ENCODE results near the gene PDLIM1. TPM values are rescaled to one million over a fixed set of nuclear protein-coding genes. Genes with fewer than 3 reads are reported as not detected.

PDLIM1 gene
- total and polyA plus RNA-seq, 10 of the 15 experiments (the other 5 are each of a cell fraction or from before 2014, with no cell fraction given): 95.7 to 714 (median 309) TPM

DNA sequence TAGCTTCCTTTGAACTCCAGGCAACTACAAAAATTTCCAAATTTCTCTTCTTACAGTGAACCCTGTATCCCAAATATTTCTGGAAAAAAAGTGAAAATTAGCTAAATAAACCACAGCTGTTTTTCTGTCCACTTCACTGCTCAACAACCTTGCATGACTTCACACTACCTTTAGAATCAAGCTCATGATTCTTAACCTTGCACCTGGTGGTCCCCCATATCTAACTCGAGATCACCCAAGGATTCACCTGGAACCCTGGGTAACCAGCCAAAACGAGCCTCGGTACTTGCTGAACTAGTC is 47.5 kb downstream of the PDLIM1 start (continued):
- no peak for TF ChIP-seq ELK1 (IDR thresholded peaks at IDR 0.05; ENCODE audit: low read depth, low read length)
- TF ChIP-seq, protein P1, sequence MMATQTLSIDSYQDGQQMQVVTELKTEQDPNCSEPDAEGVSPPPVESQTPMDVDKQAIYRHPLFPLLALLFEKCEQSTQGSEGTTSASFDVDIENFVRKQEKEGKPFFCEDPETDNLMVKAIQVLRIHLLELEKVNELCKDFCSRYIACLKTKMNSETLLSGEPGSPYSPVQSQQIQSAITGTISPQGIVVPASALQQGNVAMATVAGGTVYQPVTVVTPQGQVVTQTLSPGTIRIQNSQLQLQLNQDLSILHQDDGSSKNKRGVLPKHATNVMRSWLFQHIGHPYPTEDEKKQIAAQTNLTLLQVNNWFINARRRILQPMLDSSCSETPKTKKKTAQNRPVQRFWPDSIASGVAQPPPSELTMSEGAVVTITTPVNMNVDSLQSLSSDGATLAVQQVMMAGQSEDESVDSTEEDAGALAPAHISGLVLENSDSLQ (IDR thresholded peaks at IDR 0.05): no peak
- no peak for TF ChIP-seq POLR2AphosphoS5 (IDR thresholded peaks at IDR 0.05; ENCODE audit: low read length)
- TF ChIP-seq NFXL1 (IDR thresholded peaks at IDR 0.05; ENCODE audit: borderline replicate concordance): no peak
- TF ChIP-seq, protein P2, sequence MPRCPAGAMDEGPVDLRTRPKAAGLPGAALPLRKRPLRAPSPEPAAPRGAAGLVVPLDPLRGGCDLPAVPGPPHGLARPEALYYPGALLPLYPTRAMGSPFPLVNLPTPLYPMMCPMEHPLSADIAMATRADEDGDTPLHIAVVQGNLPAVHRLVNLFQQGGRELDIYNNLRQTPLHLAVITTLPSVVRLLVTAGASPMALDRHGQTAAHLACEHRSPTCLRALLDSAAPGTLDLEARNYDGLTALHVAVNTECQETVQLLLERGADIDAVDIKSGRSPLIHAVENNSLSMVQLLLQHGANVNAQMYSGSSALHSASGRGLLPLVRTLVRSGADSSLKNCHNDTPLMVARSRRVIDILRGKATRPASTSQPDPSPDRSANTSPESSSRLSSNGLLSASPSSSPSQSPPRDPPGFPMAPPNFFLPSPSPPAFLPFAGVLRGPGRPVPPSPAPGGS (IDR thresholded peaks at IDR 0.05; ENCODE audit: borderline replicate concordance, insufficient read depth, low read depth, low read length, poor library complexity, severe bottlenecking): no peak

DNA sequence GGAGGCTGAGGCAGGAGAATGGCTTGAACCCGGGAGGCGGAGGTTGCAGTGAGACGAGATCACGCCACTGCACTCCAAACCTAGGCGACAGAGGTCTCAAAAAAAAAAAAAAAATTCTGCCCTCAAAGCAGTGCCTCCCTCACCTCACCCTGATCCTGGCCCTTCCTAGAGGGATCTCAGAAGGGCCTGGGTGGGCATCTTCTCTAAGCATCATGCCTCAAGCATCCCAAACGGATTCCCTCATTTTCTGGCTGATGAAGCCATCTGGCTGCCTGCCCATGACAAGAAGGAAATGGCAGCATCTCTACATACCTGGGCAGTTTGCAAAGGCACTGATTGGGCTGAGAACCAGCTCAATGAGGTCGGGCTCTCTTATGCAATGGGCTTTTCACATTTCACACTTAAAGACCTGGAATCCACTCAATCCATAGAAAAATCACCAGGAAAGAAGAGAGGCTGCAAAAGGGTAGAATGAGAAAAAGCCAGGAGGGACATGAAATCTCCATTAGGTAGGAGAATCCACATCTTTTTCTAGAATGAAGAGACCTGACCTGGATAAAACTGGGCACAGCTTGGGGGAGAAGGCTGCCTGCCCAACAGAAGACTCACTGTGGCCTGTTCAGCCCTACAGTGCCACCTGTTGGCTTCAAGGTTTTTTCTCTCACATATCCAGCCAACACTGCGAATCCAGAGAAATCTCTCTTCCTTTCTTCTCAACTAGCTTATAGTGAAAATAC is 48.1 kb downstream of the PDLIM1 start:
- ChIA-PET POLR2A (interaction anchor here (1.1 to 1.5 kb wide), 2 partner anchors 10 to 48 kb away, joined by 3 read pairs; partner anchors contain the start of gene PDLIM1), SMC1A (ENCODE audit: uncharacterized antibody, unreplicated experiment) (interaction anchor here (0.6 to 10.3 kb wide), 12 partner anchors 8 to 342 kb away, joined by 3 to 262 read pairs (median 4); no protein-coding TSS in a partner anchor), CTCF (interaction anchor here (0.6 to 9.9 kb wide), 23 partner anchors 7 to 612 kb away, joined by 3 to 346 read pairs (median 4); no protein-coding TSS in a partner anchor), RAD21 (ENCODE audit: unreplicated experiment) (interaction anchor here (0.6 to 5.6 kb wide), 6 partner anchors 8 to 614 kb away, joined by 3 to 185 read pairs (median 4); no protein-coding TSS in a partner anchor)
- no peak for FAIRE-seq
- intact Hi-C loops (cut with micrococcal nuclease; ENCODE audit: unreplicated experiment): loop anchor here (1.0 to 10.0 kb wide), 3 partner anchors 59 to 608 kb away; no protein-coding TSS in a partner anchor
- Histone ChIP-seq H4K20me1 (ENCODE audit: control insufficient read depth, insufficient read depth) (peaks cover 3% of the 10 kb centered on the region; the same call in 1 of the 2 replicates), H3K4me3 (no peak overlapping the region), H3K27me3 (replicated peaks in 1 of 2; ENCODE audit: control insufficient read depth in 2 of 2, insufficient read depth in 2 of 2, low read length in 1 of 2) (no peaks in the 10 kb centered on the region), H3K36me3 (ENCODE audit: control insufficient read depth in 2 of 2, insufficient read depth in 2 of 2, low read length in 1 of 2) (peaks cover 43 to 57% of the 10 kb centered on the region in 2 experiments), H2AFZ (ENCODE audit: control insufficient read depth, low read depth, low read length) (no peak overlapping the region), H3K9ac (ENCODE audit: control insufficient read depth, insufficient read depth, low read length) (no peak overlapping the region), H3K27ac (ENCODE audit: control insufficient read depth, insufficient read depth) (no peak overlapping the region), H3K79me2 (ENCODE audit: control insufficient read depth, insufficient read depth, low read length) (peaks cover 19% of the 10 kb centered on the region), H3K4me1 (ENCODE audit: control insufficient read depth, insufficient read depth, low read length) (peaks cover 38% of the 10 kb centered on the region), H3K4me2 (ENCODE audit: control insufficient read depth, insufficient read depth) (no peak overlapping the region), H3K9me3 (replicated peaks; ENCODE audit: control insufficient read depth, insufficient read depth, low read length) (no peaks in the 10 kb centered on the region)
- in situ Hi-C loops (cut with MboI): loop anchor here (5.0 kb wide), 1 partner anchor 110 kb away; no protein-coding TSS in a partner anchor
- 96% methylated on average over 7 of the region's 8 CpGs for WGBS (ENCODE audit: insufficient coverage, insufficient replicate concordance, low lambda C conversion rate, missing lambda C conversion rate)
- BruUV-seq (replicated peaks): no TSS peak
- DNase-seq (ENCODE audit: low read depth, low spot score): no peak
- no peak for ATAC-seq
- TF ChIP-seq, protein P3, sequence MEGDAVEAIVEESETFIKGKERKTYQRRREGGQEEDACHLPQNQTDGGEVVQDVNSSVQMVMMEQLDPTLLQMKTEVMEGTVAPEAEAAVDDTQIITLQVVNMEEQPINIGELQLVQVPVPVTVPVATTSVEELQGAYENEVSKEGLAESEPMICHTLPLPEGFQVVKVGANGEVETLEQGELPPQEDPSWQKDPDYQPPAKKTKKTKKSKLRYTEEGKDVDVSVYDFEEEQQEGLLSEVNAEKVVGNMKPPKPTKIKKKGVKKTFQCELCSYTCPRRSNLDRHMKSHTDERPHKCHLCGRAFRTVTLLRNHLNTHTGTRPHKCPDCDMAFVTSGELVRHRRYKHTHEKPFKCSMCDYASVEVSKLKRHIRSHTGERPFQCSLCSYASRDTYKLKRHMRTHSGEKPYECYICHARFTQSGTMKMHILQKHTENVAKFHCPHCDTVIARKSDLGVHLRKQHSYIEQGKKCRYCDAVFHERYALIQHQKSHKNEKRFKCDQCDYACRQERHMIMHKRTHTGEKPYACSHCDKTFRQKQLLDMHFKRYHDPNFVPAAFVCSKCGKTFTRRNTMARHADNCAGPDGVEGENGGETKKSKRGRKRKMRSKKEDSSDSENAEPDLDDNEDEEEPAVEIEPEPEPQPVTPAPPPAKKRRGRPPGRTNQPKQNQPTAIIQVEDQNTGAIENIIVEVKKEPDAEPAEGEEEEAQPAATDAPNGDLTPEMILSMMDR (IDR thresholded peaks at IDR 0.05 in 2 of 3, conservative IDR thresholded peaks at IDR 0.05 in 1 of 3; ENCODE audit: control insufficient read depth in 2 of 3, extremely low read depth in 1 of 3, insufficient read depth in 1 of 3, low read depth in 3 of 3, low read length in 3 of 3): peak; percentile 55 to 63 (median 57)
- TF ChIP-seq CHD2 (IDR thresholded peaks at IDR 0.05; ENCODE audit: borderline replicate concordance, low read depth, low read length) (no peak), MYB (IDR thresholded peaks at IDR 0.05; ENCODE audit: borderline replicate concordance, low read depth, low read length) (no peak), SMC3 (IDR thresholded peaks at IDR 0.05; ENCODE audit: borderline replicate concordance, low read length) (peak; percentile 41; the same call in 1 of the 2 replicates), SP1 (IDR thresholded peaks at IDR 0.05; ENCODE audit: low read depth, low read length) (no peak), NFIC (IDR thresholded peaks at IDR 0.05; ENCODE audit: low read depth, low read length) (no peak), NFYB (IDR thresholded peaks at IDR 0.05; ENCODE audit: insufficient read depth, low read depth, low read length) (no peak)
- TF ChIP-seq, protein P4, sequence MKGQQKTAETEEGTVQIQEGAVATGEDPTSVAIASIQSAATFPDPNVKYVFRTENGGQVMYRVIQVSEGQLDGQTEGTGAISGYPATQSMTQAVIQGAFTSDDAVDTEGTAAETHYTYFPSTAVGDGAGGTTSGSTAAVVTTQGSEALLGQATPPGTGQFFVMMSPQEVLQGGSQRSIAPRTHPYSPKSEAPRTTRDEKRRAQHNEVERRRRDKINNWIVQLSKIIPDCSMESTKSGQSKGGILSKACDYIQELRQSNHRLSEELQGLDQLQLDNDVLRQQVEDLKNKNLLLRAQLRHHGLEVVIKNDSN (IDR thresholded peaks at IDR 0.05; ENCODE audit: borderline replicate concordance, extremely low read length, insufficient read depth, low read depth, low read length): no peak

Measured in GM12878 (cell line).